ENCODE data around the gene NOS1AP.

Gene NOS1AP

DNA sequence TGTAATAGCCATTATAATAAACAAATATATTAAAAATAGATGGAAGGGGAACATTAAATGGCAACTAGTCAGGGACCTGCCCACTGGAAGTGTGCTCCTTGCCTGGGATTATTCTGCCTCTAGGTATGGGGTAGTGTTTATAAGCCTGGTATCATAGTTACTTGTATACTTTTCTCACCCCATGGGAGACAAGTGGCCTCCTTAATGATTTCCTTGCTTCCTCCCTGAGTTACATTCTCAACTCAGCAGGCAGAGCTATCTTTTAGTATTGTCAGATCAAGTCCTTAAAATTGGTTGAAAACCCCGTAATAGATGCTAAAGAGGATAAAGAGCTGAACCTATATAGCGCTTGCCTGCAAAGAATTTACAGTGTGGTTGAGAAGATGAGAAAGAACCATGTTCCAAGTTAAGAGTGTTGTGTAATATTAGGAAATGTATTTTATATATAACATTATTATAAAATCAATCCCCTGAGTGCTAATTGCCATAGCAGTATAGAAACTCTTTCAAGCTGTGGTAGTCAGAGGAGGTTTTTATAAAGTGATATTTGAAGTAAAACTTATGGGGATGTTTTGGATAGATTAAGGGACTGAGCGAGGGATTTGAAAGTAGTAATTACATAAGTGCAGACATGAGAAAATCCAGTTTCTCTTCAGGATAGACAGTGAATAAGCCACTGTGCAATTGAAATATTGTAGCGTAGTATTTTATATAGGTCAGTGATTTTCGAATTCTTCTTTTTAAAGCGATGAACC, 200.7 kb downstream of the NOS1AP start:
- H3K4me3 ChIP-seq (ENCODE audit: low read depth, low read length), result no peak overlapping the region
- DNase-seq (ENCODE audit: low read depth), result no peak
- TF ChIP-seq, protein P1, sequence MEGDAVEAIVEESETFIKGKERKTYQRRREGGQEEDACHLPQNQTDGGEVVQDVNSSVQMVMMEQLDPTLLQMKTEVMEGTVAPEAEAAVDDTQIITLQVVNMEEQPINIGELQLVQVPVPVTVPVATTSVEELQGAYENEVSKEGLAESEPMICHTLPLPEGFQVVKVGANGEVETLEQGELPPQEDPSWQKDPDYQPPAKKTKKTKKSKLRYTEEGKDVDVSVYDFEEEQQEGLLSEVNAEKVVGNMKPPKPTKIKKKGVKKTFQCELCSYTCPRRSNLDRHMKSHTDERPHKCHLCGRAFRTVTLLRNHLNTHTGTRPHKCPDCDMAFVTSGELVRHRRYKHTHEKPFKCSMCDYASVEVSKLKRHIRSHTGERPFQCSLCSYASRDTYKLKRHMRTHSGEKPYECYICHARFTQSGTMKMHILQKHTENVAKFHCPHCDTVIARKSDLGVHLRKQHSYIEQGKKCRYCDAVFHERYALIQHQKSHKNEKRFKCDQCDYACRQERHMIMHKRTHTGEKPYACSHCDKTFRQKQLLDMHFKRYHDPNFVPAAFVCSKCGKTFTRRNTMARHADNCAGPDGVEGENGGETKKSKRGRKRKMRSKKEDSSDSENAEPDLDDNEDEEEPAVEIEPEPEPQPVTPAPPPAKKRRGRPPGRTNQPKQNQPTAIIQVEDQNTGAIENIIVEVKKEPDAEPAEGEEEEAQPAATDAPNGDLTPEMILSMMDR (IDR thresholded peaks at IDR 0.05; ENCODE audit: insufficient read depth, low read depth, low read length, missing control alignments), result no peak

DNA sequence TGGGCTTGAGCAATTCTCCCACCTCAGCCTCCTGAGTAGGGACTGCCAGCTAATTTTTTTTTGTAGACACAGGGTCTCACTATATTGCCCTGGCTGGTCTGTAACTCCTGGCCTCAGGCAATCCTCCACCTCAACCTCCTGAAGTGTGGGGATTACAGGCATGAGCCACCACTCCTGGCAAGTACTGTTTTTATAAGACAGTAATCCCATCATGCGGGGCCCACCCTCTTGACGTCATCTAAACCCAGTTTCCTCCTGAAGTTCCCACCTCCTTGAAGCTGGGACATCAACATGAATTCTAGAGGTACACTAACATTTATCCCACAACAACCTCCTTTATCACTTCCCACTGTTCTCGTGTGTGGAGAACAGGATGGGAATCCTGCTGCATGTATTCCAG, 202.5 kb downstream of the NOS1AP start:
- DNase-seq (ENCODE audit: low read depth), result no peak
- TF ChIP-seq, protein P1 (IDR thresholded peaks at IDR 0.05; ENCODE audit: insufficient read depth, low read depth, low read length, missing control alignments), result no peak
- H3K4me3 ChIP-seq (ENCODE audit: low read depth, low read length), result no peak overlapping the region

DNA sequence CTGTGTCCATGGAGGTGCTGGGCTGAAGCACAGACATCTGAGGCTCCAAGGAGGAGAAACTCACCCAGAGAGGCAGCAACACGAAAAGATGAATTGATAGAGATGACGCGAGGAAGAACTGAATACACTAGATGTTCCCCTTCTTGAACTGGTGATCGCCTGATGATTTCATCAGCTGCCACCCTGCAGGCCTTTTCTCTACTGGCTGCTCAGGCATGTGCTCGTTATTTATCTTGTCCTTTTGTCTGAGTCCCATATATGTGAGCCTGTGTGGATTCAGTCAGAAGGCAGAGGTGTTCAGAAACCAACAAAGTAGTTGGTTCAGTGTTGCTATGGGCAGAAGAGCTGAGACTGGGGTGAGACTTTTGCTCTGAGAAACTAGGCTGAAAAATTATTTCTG, 202.9 kb downstream of the NOS1AP start:
- TF ChIP-seq, protein P1 (IDR thresholded peaks at IDR 0.05; ENCODE audit: insufficient read depth, low read depth, low read length, missing control alignments), result no peak
- no peak overlapping the region for H3K4me3 ChIP-seq (ENCODE audit: low read depth, low read length)
- DNase-seq (ENCODE audit: low read depth), result no peak

DNA sequence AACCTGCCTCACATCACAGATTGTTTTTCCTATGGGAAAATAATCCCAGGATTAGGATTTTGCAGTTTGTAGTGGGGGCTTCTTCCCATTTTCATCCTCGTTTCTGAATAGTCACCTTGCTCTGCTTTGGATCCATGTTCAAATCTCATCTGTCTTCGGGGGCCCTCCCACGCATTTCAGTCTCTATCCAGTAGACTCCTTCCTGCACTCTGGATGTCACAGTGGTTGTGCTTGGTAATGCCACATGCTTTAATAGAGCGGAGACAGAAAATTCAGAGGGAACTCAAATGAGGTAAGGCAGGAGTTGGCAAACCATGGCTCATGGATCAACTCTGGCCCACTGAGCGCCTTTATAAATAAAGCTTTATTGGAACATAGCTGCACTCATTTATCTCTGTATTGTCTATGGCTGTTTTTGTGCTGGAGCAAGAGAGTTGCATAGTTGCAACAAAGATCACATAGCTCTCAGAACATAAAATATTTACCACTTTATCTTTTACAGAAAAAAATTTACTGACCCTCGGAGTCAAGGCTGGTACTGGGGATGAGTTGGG, 206.2 kb downstream of the NOS1AP start:
- H3K4me3 ChIP-seq (ENCODE audit: low read depth, low read length), result no peak overlapping the region
- TF ChIP-seq, protein P1 (IDR thresholded peaks at IDR 0.05; ENCODE audit: insufficient read depth, low read depth, low read length, missing control alignments), result no peak
- no peak for DNase-seq (ENCODE audit: low read depth)

DNA sequence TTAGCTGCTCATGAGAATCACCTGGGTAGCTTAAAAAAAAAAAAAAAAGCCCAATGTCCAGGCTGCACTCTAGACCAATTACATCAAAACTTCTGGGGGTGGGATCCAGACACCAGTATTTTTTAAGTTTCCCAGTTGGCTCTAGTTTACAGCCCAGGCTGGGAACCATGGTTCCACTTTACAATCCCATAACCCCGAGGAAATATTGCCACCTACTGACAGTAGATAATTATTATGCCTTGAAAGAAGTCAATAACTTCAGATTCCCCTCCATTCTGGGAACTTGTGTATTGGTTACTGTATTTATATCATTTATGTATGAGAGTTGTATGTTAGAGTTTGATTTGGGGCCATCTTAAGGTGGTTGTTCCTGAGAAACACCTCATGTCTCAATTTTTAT, 207.0 kb downstream of the NOS1AP start:
- no peak overlapping the region for H3K4me3 ChIP-seq (ENCODE audit: low read depth, low read length)
- TF ChIP-seq, protein P1 (IDR thresholded peaks at IDR 0.05; ENCODE audit: insufficient read depth, low read depth, low read length, missing control alignments), result peak; percentile 21
- peak; percentile 23 for DNase-seq (ENCODE audit: low read depth)

DNA sequence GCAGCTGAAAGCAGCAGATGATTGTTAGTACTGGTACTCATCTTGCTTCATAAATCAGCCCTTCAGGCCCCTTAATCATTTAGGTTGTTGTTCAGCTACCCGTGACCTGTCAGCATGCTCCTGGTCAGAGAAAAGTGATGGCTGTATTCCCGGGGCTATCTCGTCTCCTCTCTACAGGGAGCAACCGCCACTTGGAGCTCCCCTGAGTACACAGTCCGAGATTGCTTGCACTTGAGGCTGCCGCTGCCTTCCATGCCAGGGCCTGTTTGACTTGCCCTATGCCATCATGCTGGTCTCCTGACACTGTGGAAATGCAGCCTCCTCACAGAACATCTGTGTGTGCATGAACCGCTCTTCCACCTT, 209.6 kb downstream of the NOS1AP start:
- DNase-seq (ENCODE audit: low read depth), result no peak
- H3K4me3 ChIP-seq (ENCODE audit: low read depth, low read length), result no peak overlapping the region
- TF ChIP-seq, protein P1 (IDR thresholded peaks at IDR 0.05; ENCODE audit: insufficient read depth, low read depth, low read length, missing control alignments), result no peak

DNA sequence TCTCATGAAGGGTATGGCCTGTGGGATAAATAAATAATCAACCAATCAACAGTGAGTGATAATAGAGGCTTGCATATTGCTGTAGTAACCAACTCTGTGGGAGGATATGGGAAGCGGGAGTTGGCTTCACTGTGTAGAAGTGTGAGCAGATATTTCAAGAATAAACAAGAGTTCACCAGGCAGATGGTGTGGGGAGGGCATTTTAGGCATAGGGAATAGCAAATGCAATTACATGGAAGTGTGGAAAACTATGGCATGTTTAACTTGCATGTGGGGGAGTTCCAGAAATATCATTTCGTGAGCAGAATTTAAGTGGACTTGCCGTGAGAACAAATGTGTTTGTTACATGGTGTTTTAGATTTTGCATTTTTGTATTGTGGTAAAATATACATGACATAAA, 211.9 kb downstream of the NOS1AP start:
- TF ChIP-seq, protein P1 (IDR thresholded peaks at IDR 0.05; ENCODE audit: insufficient read depth, low read depth, low read length, missing control alignments), result no peak
- no peak overlapping the region for H3K4me3 ChIP-seq (ENCODE audit: low read depth, low read length)
- DNase-seq (ENCODE audit: low read depth), result no peak

All from GM12865 (cell line).